Upper lobe of right lung (tissue), 1 donor: ENCODE data around the gene GRK1. TPM values are rescaled to one million over a fixed set of nuclear protein-coding genes. Genes with fewer than 3 reads are reported as not detected.

Source experiments
- ATAC-seq: fragments of 200-7000 bp; cut with Tn5 transposase; one replicate; pipeline ENCODE4 v1.9.1; 2020; ENCODE audit warnings: mild to moderate bottlenecking, moderate library complexity
- DNase-seq: peaks from one replicate; pipeline ENCODE4 v3.0.0-alpha.2; 2020
- H3K27ac ChIP-seq: fragments of 200-600 bp; one replicate; pipeline ENCODE4 v1.8.0; 2022
- H3K27me3 ChIP-seq: fragments of 200-600 bp; one replicate; pipeline ENCODE4 v1.8.0; 2022; ENCODE audit warnings: mild to moderate bottlenecking
- H3K36me3 ChIP-seq: fragments of 200-600 bp; one replicate; pipeline ENCODE4 v1.8.0; 2022
- H3K4me1 ChIP-seq: fragments of 200-600 bp; one replicate; pipeline ENCODE4 v1.8.0; 2022
- H3K4me3 ChIP-seq: fragments of 200-600 bp; one replicate; pipeline ENCODE4 v1.8.0; 2022; ENCODE audit warnings: mild to moderate bottlenecking
- H3K9me3 ChIP-seq: fragments of 200-600 bp; one replicate; pipeline ENCODE4 v1.8.0; 2022
- CTCF ChIP-seq: fragments of 200-600 bp; IDR thresholded peaks from one replicate; pipeline ENCODE4 v1.8.0; 2022; ENCODE audit warnings: antibody characterized with exemption
- intact Hi-C: fragments of 100-400 bp; cut with DNase I; formaldehyde crosslinking; loops from one replicate; pipeline ENCODE4 v1.11.0; 2022
- total RNA-seq: library from RNA; stranded (reverse); fragmentation: NEBNext Ultra II Directional; extraction: Animal tissue kit (Norgen Biotek cat#: 25700); gene quantifications from one replicate; pipeline ENCODE4 v1.2.1, GENCODE V29; 2021
- donor health status: DM: no; HTN: yes; CAD: no; lungs with severe emphysema.

The GRK1 gene
- total RNA-seq, 1 donor from 2014 or later: 0.09 TPM

GRCh38 chr13:113635048-113635420 lies 32.0 kb upstream of the GRK1 start:
- ATAC-seq: no peak
- Histone ChIP-seq H3K36me3 (peaks cover 67% of the 10 kb centered on the region), H3K4me3 (no peak overlapping the region), H3K27me3 (no peaks in the 10 kb centered on the region), H3K27ac (no peak overlapping the region), H3K4me1 (no peaks in the 10 kb centered on the region), H3K9me3 (no peaks in the 10 kb centered on the region)
- intact Hi-C loops: no loop called here
- peak; percentile 37 for DNase-seq
- no peak for TF ChIP-seq CTCF

GRCh38 chr13:113635709-113636108 lies 31.3 kb upstream of the GRK1 start:
- intact Hi-C loops: no loop called here
- Histone ChIP-seq H3K4me3 (no peak overlapping the region), H3K4me1 (no peaks in the 10 kb centered on the region), H3K36me3 (peaks cover 71% of the 10 kb centered on the region), H3K27ac (no peak overlapping the region), H3K9me3 (no peaks in the 10 kb centered on the region), H3K27me3 (no peaks in the 10 kb centered on the region)
- ATAC-seq (no peak), DNase-seq (peak; percentile 44)
- TF ChIP-seq CTCF: no peak

GRCh38 chr13:113636266-113636963 lies 30.6 kb upstream of the GRK1 start:
- Histone ChIP-seq H3K27me3 (no peaks in the 10 kb centered on the region), H3K27ac (no peak overlapping the region), H3K4me1 (no peaks in the 10 kb centered on the region), H3K9me3 (no peaks in the 10 kb centered on the region), H3K4me3 (no peak overlapping the region), H3K36me3 (peaks cover 69% of the 10 kb centered on the region)
- no peak for TF ChIP-seq CTCF
- ATAC-seq (no peak), DNase-seq (peak; percentile 40)
- intact Hi-C loops: no loop called here

- Histone ChIP-seq H3K36me3 (peaks cover 64% of the 10 kb centered on the region), H3K4me3 (no peak overlapping the region), H3K4me1 (no peaks in the 10 kb centered on the region), H3K9me3 (no peaks in the 10 kb centered on the region), H3K27ac (no peak overlapping the region), H3K27me3 (no peaks in the 10 kb centered on the region)
- no peak for TF ChIP-seq CTCF
- intact Hi-C loops: no loop called here
- DNase-seq (peak; percentile 46), ATAC-seq (no peak)
Measured at GRCh38 chr13:113637262-113638160, 29.5 kb upstream of the GRK1 start.

- intact Hi-C loops: no loop called here
- Histone ChIP-seq H3K4me1 (no peaks in the 10 kb centered on the region), H3K27ac (no peak overlapping the region), H3K27me3 (no peaks in the 10 kb centered on the region), H3K9me3 (no peaks in the 10 kb centered on the region), H3K4me3 (no peak overlapping the region), H3K36me3 (peaks cover 63% of the 10 kb centered on the region)
- no peak for TF ChIP-seq CTCF
- ATAC-seq: no peak
- no peak for DNase-seq
Measured at GRCh38 chr13:113638173-113638746, 28.8 kb upstream of the GRK1 start.
